ENCODE measurements around the gene COL2A1.

- TF ChIP-seq CTCF (IDR thresholded peaks at IDR 0.05) (no peak), POLR2A (IDR thresholded peaks at IDR 0.05) (no peak), EP300 (IDR thresholded peaks at IDR 0.05) (no peak)
These were observed 8.3 kb downstream of the COL2A1 start for GRCh38 chr12:47995981-47996401.
